Measurements from ENCODE around the gene ORAI3.

The ORAI3 gene

DNA sequence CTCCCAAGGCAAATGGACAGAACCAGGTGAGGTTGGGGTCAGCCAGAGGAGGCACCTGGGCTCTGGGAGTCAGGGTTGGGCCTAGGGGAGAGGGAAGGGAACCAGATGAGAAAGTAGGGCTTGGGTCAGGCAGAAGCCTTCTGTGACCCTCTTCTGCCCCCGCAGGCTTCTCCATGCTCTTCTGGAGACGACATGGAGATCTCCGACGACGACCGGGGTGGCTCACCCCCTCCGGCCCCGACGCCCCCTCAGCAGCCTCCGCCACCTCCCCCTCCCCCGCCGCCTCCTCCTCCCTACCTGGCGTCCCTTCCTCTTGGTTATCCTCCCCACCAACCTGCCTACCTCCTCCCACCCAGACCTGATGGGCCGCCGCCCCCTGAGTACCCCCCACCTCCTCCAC is 16.6 kb downstream of the ORAI3 start:
- Histone ChIP-seq H3K4me3 (ENCODE audit: insufficient read length, low read depth) (no peak overlapping the region), H3K4me1 (ENCODE audit: insufficient read depth, insufficient read length) (peaks cover 6% of the 10 kb centered on the region), H3K9me3 (ENCODE audit: insufficient read depth, low read length) (no peaks in the 10 kb centered on the region), H3K9ac (ENCODE audit: insufficient read length, low read depth) (no peak overlapping the region), H3K36me3 (ENCODE audit: insufficient read depth, insufficient read length, low read length) (peaks cover 91% of the 10 kb centered on the region), H3K27me3 (ENCODE audit: insufficient read depth, insufficient read length) (no peaks in the 10 kb centered on the region)
- TF ChIP-seq YY1 (IDR thresholded peaks at IDR 0.05; ENCODE audit: insufficient read depth, insufficient read length), result no peak
- no peak for TF ChIP-seq ZNF274 (IDR thresholded peaks at IDR 0.05; ENCODE audit: low read depth, low read length)
- TF ChIP-seq SUZ12 (IDR thresholded peaks at IDR 0.05; ENCODE audit: extremely low read depth, insufficient read depth, insufficient read length), result no peak
- DNase-seq (ENCODE audit: low read depth, low spot score), result no peak

DNA sequence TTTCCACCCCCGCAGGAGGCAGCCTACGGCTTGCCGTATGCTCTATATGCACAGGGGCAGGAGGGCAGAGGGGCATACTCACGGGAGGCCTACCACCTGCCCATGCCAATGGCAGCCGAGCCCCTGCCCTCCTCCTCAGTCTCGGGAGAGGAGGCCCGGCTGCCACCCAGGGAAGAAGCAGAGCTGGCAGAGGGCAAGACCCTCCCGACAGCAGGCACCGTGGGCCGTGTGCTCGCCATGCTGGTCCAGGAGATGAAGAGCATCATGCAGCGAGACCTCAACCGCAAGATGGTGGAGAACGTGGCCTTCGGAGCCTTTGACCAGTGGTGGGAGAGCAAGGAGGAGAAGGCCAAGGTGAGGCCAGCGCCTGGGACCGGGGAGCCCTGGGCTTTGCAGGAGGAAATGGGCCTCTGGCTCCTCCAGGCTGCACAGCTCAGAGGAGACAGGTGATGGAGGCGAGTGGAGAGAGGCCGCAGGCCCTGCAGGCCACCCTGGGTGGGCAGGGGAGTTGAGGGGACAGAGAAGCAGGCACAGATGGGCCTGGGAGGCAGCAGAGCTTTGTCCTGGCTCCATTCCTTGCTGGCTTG is 17.3 kb downstream of the ORAI3 start:
- Histone ChIP-seq H3K9me3 (ENCODE audit: insufficient read depth, low read length) (no peaks in the 10 kb centered on the region), H3K9ac (ENCODE audit: insufficient read length, low read depth) (no peak overlapping the region), H3K27me3 (ENCODE audit: insufficient read depth, insufficient read length) (no peaks in the 10 kb centered on the region), H3K4me1 (ENCODE audit: insufficient read depth, insufficient read length) (peaks cover 5% of the 10 kb centered on the region), H3K36me3 (ENCODE audit: insufficient read depth, insufficient read length, low read length) (peaks cover 91% of the 10 kb centered on the region), H3K4me3 (ENCODE audit: insufficient read length, low read depth) (no peak overlapping the region)
- no peak for TF ChIP-seq ZNF274 (IDR thresholded peaks at IDR 0.05; ENCODE audit: low read depth, low read length)
- TF ChIP-seq YY1 (IDR thresholded peaks at IDR 0.05; ENCODE audit: insufficient read depth, insufficient read length), result no peak
- no peak for TF ChIP-seq SUZ12 (IDR thresholded peaks at IDR 0.05; ENCODE audit: extremely low read depth, insufficient read depth, insufficient read length)
- DNase-seq (ENCODE audit: low read depth, low spot score), result no peak

GRCh38 chr16:30967795-30968194 is 18.9 kb downstream of the ORAI3 start:
- no peak for TF ChIP-seq YY1 (IDR thresholded peaks at IDR 0.05; ENCODE audit: insufficient read depth, insufficient read length)
- TF ChIP-seq ZNF274 (IDR thresholded peaks at IDR 0.05; ENCODE audit: low read depth, low read length), result no peak
- TF ChIP-seq SUZ12 (IDR thresholded peaks at IDR 0.05; ENCODE audit: extremely low read depth, insufficient read depth, insufficient read length), result no peak
- Histone ChIP-seq H3K36me3 (ENCODE audit: insufficient read depth, insufficient read length, low read length) (peaks cover 91% of the 10 kb centered on the region), H3K4me1 (ENCODE audit: insufficient read depth, insufficient read length) (peaks cover 2% of the 10 kb centered on the region), H3K9me3 (ENCODE audit: insufficient read depth, low read length) (no peaks in the 10 kb centered on the region), H3K9ac (ENCODE audit: insufficient read length, low read depth) (no peak overlapping the region), H3K27me3 (ENCODE audit: insufficient read depth, insufficient read length) (no peaks in the 10 kb centered on the region), H3K4me3 (ENCODE audit: insufficient read length, low read depth) (no peak overlapping the region)
- no peak for DNase-seq (ENCODE audit: low read depth, low spot score)

GRCh38 chr16:30969246-30969842 is 20.5 kb downstream of the ORAI3 start:
- Histone ChIP-seq H3K9me3 (ENCODE audit: insufficient read depth, low read length) (no peaks in the 10 kb centered on the region), H3K9ac (ENCODE audit: insufficient read length, low read depth) (no peak overlapping the region), H3K4me3 (ENCODE audit: insufficient read length, low read depth) (no peak overlapping the region), H3K4me1 (ENCODE audit: insufficient read depth, insufficient read length) (peaks cover 2% of the 10 kb centered on the region), H3K27me3 (ENCODE audit: insufficient read depth, insufficient read length) (no peaks in the 10 kb centered on the region), H3K36me3 (ENCODE audit: insufficient read depth, insufficient read length, low read length) (peaks cover 92% of the 10 kb centered on the region)
- DNase-seq (ENCODE audit: low read depth, low spot score), result no peak
- TF ChIP-seq YY1 (IDR thresholded peaks at IDR 0.05; ENCODE audit: insufficient read depth, insufficient read length), result no peak

DNA sequence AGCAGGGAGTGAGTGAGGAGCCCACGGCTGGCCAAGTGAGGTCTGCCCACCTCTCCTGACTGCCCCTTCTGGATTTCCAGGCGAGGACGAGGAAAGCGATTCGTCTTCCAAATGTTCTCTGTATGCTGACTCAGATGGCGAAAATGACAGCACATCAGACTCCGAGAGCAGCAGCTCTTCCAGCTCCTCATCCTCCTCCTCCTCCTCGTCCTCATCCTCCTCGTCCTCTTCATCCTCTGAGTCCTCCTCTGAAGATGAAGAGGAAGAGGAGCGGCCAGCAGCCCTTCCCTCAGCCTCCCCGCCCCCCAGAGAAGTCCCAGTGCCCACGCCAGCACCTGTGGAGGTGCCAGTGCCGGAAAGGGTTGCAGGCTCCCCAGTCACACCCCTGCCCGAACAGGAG is 22.4 kb downstream of the ORAI3 start:
- no peaks in the 10 kb centered on the region for H3K9me3 ChIP-seq (ENCODE audit: insufficient read depth, low read length)
- no peak overlapping the region for H3K4me3 ChIP-seq (ENCODE audit: insufficient read length, low read depth)
- peaks cover 3% of the 10 kb centered on the region for H3K4me1 ChIP-seq (ENCODE audit: insufficient read depth, insufficient read length)
- H3K36me3 ChIP-seq (ENCODE audit: insufficient read depth, insufficient read length, low read length), result peaks cover 93% of the 10 kb centered on the region
- no peaks in the 10 kb centered on the region for H3K27me3 ChIP-seq (ENCODE audit: insufficient read depth, insufficient read length)
- no peak overlapping the region for H3K9ac ChIP-seq (ENCODE audit: insufficient read length, low read depth)
- DNase-seq (ENCODE audit: low read depth, low spot score), result no peak
- no peak for TF ChIP-seq YY1 (IDR thresholded peaks at IDR 0.05; ENCODE audit: insufficient read depth, insufficient read length)
- TF ChIP-seq ZNF274 (IDR thresholded peaks at IDR 0.05; ENCODE audit: low read depth, low read length), result no peak
- TF ChIP-seq SUZ12 (IDR thresholded peaks at IDR 0.05; ENCODE audit: extremely low read depth, insufficient read depth, insufficient read length), result no peak

DNA sequence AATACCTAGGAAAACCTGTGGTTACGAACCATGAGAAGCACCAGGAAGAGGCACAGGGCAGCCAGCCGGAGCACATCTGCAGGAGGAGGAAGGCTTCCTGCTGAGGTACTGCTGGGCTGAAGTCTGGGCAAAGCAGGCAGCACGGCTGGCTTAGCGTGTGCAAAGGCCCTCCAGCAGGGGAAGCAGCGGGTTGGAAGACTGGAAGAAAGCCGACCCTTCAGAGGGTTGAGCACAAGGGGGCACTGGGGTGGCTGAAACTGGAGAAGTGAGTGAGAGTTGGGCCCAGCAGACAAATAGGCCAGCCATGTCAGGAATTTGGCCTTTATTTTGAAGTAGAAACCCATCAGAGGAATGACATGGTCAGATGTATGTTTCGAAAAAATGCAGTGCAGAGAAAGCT is 24.0 kb downstream of the ORAI3 start:
- Histone ChIP-seq H3K4me1 (ENCODE audit: insufficient read depth, insufficient read length) (peaks cover 6% of the 10 kb centered on the region), H3K36me3 (ENCODE audit: insufficient read depth, insufficient read length, low read length) (peaks cover 95% of the 10 kb centered on the region), H3K4me3 (ENCODE audit: insufficient read length, low read depth) (no peak overlapping the region), H3K9me3 (ENCODE audit: insufficient read depth, low read length) (no peaks in the 10 kb centered on the region), H3K27me3 (ENCODE audit: insufficient read depth, insufficient read length) (no peaks in the 10 kb centered on the region), H3K9ac (ENCODE audit: insufficient read length, low read depth) (no peak overlapping the region)
- no peak for TF ChIP-seq YY1 (IDR thresholded peaks at IDR 0.05; ENCODE audit: insufficient read depth, insufficient read length)
- TF ChIP-seq ZNF274 (IDR thresholded peaks at IDR 0.05; ENCODE audit: low read depth, low read length), result no peak
- no peak for TF ChIP-seq SUZ12 (IDR thresholded peaks at IDR 0.05; ENCODE audit: extremely low read depth, insufficient read depth, insufficient read length)
- DNase-seq (ENCODE audit: low read depth, low spot score), result no peak

DNA sequence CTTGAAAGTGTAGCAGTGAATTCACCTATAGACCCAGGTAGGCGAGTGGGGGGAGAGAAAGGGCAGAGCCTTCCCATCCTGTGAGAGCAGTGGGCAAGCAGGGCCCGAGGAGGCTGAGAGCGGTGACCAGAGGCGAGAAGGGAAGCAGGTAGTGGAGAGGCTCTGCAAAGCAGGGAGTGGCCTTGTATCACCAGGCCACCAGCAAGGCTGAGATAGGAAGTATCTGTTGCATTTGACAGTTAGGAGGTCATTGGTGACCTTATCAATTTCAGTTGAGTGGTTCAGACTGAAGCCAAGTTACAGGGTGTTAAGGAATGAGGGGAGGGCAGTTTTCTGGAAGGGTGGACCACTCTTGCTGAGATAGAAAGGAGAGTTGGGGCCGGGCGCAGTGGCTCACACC is 25.5 kb downstream of the ORAI3 start:
- H3K36me3 ChIP-seq (ENCODE audit: insufficient read depth, insufficient read length, low read length), result peaks cover 96% of the 10 kb centered on the region
- H3K4me3 ChIP-seq (ENCODE audit: insufficient read length, low read depth), result no peak overlapping the region
- H3K27me3 ChIP-seq (ENCODE audit: insufficient read depth, insufficient read length), result no peaks in the 10 kb centered on the region
- H3K9ac ChIP-seq (ENCODE audit: insufficient read length, low read depth), result no peak overlapping the region
- no peaks in the 10 kb centered on the region for H3K9me3 ChIP-seq (ENCODE audit: insufficient read depth, low read length)
- no peak for DNase-seq (ENCODE audit: low read depth, low spot score)
- peaks cover 8% of the 10 kb centered on the region for H3K4me1 ChIP-seq (ENCODE audit: insufficient read depth, insufficient read length)
- TF ChIP-seq SUZ12 (IDR thresholded peaks at IDR 0.05; ENCODE audit: extremely low read depth, insufficient read depth, insufficient read length) (no peak), YY1 (IDR thresholded peaks at IDR 0.05; ENCODE audit: insufficient read depth, insufficient read length) (no peak), ZNF274 (IDR thresholded peaks at IDR 0.05; ENCODE audit: low read depth, low read length) (no peak)
